ENCODE results near the gene ZSCAN30. TPM values are rescaled to one million over a fixed set of nuclear protein-coding genes. Genes with fewer than 3 reads are reported as not detected.

Gene ZSCAN30
- total RNA-seq, result 7.9 and 15.9 TPM in 2 replicates

DNA sequence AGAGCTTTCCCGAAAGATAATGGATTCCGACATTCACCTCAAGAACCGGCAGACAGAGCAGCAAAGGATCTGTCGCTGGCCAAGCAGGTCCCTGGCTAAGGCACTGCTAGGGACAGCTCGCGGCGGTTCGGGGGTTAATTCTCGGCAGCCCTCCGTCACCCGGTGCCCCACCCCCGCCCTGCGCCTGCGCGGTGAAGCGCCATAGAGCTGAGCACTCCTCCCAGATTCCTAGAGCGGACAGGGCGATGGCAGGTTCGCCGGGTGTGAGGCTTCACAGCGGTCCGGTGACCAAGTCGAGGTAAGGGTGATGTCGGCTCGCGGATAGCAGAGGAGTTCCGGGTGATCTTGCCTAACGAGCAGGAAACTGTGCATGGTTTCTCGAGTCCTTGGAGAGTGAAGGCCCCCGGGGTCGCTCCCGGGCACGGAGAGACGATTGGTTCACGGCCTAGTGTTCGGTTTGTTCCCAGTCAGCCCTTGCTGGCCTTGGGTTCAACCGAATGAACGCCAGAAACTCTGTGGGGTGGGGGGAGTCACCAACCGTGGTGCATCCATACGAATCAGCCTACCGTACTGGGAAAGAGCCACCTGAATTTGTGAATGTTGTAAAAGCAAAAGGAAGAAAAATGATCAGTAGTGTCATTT lies at the start of gene ZSCAN30:
Gene ZSCAN30 (minus strand): TSS at position 136 of the 642 bp plus-strand sequence. CDS start 25,877 bp downstream, outside the sequence.

DNA sequence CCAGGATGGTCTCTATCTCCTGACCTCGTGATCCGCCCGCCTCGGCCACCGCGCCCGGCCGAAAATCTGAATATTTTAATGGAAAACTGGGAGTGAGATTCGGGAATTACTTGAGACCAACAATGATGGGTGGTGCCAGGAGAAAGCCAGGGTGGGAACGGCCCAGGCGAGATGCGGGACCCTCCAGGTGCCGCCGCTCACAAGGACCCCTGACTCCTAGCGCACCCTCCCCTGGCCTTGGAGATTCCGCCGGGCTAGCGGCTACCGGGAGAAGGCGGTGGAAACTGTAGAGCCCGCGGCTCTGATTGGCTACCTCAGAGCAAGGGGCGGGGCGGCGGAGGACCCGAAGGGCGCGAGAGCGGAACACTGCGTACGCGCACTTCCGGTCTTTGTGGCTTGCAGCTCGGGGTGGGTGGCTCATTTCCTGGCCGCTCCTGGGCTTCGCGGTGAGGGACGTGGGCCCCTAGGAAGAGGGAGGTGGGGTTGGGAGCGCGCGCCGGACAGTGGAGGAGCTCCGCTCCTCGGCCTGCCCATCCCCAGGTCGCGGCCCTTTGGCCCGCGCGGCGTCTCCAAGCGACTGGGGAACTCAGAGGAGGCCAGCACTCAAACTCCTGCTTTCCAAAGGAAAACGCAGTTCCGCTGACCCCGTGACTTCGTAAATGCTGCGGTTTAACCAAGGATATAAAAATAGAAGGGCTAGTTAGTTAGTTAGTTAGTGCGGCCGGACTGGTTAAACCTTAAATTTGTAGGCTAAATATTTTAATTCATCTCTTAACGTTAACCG lies 49.2 kb downstream of the ZSCAN30 start, which contains the start of gene ZNF397:
Gene ZNF397 (plus strand): TSS at position 371 of the 784 bp plus-strand sequence. CDS start 1,437 bp downstream, outside the sequence.

Other genes starting within 250 kb of the ZSCAN30 start
- 13.4 and 52.4 TPM in 2 replicates for gene MAPRE2, start 248.8 kb downstream of the ZSCAN30 start, total RNA-seq
- 3.9 and 12.3 TPM in 2 replicates for gene ZNF397, start 49.2 kb downstream of the ZSCAN30 start, total RNA-seq
- gene ZNF24, start 54.2 kb upstream of the ZSCAN30 start, total RNA-seq, result 23.2 and 42.2 TPM in 2 replicates
- gene ZNF396, start 87.1 kb upstream of the ZSCAN30 start, total RNA-seq, result 0.57 and 0.65 TPM in 2 replicates
- gene INO80C, start 207.7 kb upstream of the ZSCAN30 start, total RNA-seq, result 8.3 and 13.6 TPM in 2 replicates